GM23248 (cell line): ENCODE data around the gene SLC11A1. TPM values are rescaled to one million over a fixed set of nuclear protein-coding genes. Genes with fewer than 3 reads are reported as not detected.

ENCODE experiments used
- DNase-seq: peaks from one replicate; pipeline ENCODE4 v3.0.0-alpha.2; 2015
- H2AFZ ChIP-seq: fragments of 200-600 bp; sonication (generic); 2 replicates; pipeline ENCODE4 v1.6.1; 2016; ENCODE audit warnings: antibody characterized with exemption
- H3F3A ChIP-seq: fragments of 200-600 bp; sonication (generic); 2 replicates; pipeline ENCODE4 v1.6.1; 2016; ENCODE audit warnings: mild to moderate bottlenecking, antibody characterized with exemption, mixed run types; ENCODE audit not compliant: insufficient read depth
- H3K27ac ChIP-seq: fragments of 200-600 bp; sonication (generic); 2 replicates; pipeline ENCODE4 v1.5.1; 2016; ENCODE audit warnings: mild to moderate bottlenecking
- H3K27me3 ChIP-seq: fragments of 200-600 bp; sonication (generic); replicated peaks from 2 replicates; pipeline ENCODE4 v1.6.1; 2016; ENCODE audit warnings: mild to moderate bottlenecking; ENCODE audit not compliant: insufficient read depth
- H3K36me3 ChIP-seq: fragments of 200-600 bp; sonication (generic); 2 replicates; pipeline ENCODE4 v1.6.1; 2016; ENCODE audit warnings: low read depth, mild to moderate bottlenecking
- H3K4me1 ChIP-seq: fragments of 200-600 bp; sonication (generic); 2 replicates; pipeline ENCODE4 v1.6.1; 2016; ENCODE audit warnings: mild to moderate bottlenecking; ENCODE audit not compliant: insufficient read depth
- H3K4me2 ChIP-seq: fragments of 200-600 bp; sonication (generic); one replicate; pipeline ENCODE4 v1.6.1; 2016; ENCODE audit warnings: mild to moderate bottlenecking; ENCODE audit not compliant: unreplicated experiment
- H3K4me3 ChIP-seq: fragments of 200-600 bp; sonication (generic); 2 replicates; pipeline ENCODE4 v1.5.1; 2016; ENCODE audit warnings: mild to moderate bottlenecking
- H3K79me2 ChIP-seq: fragments of 200-600 bp; sonication (generic); 2 replicates; pipeline ENCODE4 v1.6.1; 2016; ENCODE audit warnings: mild to moderate bottlenecking; ENCODE audit not compliant: insufficient read depth
- H3K9ac ChIP-seq: fragments of 200-600 bp; sonication (generic); 2 replicates; pipeline ENCODE4 v1.6.1; 2016; ENCODE audit warnings: mild to moderate bottlenecking
- H3K9me2 ChIP-seq: fragments of 200-600 bp; sonication (generic); 2 replicates; pipeline ENCODE4 v1.6.1; 2016; ENCODE audit warnings: mixed run types, mild to moderate bottlenecking, moderate library complexity; ENCODE audit not compliant: insufficient read depth
- H3K9me3 ChIP-seq: fragments of 200-600 bp; sonication (generic); one replicate; pipeline ENCODE4 v1.6.1; 2017; ENCODE audit warnings: low read depth
- H4K20me1 ChIP-seq: fragments of 200-600 bp; sonication (generic); 2 replicates; pipeline ENCODE4 v1.6.0; 2016; ENCODE audit not compliant: insufficient read depth
- EZH2 ChIP-seq: fragments of 200-600 bp; sonication (generic); IDR thresholded peaks from 2 replicates; pipeline ENCODE4 v1.6.1; 2018; ENCODE audit warnings: antibody characterized with exemption, mild to moderate bottlenecking; ENCODE audit not compliant: insufficient read depth, poor library complexity, severe bottlenecking
- EZH2phosphoT487 ChIP-seq: fragments of 200-600 bp; sonication (generic); IDR thresholded peaks from 2 replicates; pipeline ENCODE4 v1.6.1; 2018; ENCODE audit warnings: antibody characterized with exemption, moderate library complexity, mild to moderate bottlenecking, low read depth; ENCODE audit not compliant: insufficient read depth
- whole genome bisulfite sequencing, 2 experiments: methylation state at CpG; one replicate each; pipeline ENCODE4 v1.1.6; 2015 to 2017; ENCODE audit warnings: low lambda C conversion rate in 2 of 2, low coverage in 1 of 2; ENCODE audit errors: missing lambda C conversion rate in 2 of 2; 5-methylcytosine and 5-hydroxymethylcytosine counted together
- in situ Hi-C: fragments of 300-500 bp; cut with MboI; formaldehyde crosslinking; loops from 2 replicates; pipeline ENCODE4 v1.15.0; 2020
- polyA plus RNA-seq: library from polyadenylated mRNA; unstranded; fragments of >200 nt; fragmentation: Nextera tagmentation; extraction: Ambion mirVana; gene quantifications from 2 replicates; pipeline ENCODE4 v1.2.1, GENCODE V29; 2016
- total RNA-seq: library from RNA; depleted of rRNA; stranded (reverse); fragments of >200 nt; shearing (Covaris generic); gene quantifications from 2 replicates; pipeline ENCODE4 v1.2.3, GENCODE V29; 2014

Gene SLC11A1
- total and polyA plus RNA-seq, 2 experiments from 2014 or later, result 0.16 TPM; not detected in 1

- Histone ChIP-seq H3K79me2 (no peaks in the 10 kb centered on the region), H3K27me3 (no peaks in the 10 kb centered on the region), H3K4me3 (no peak overlapping the region), H3K9ac (no peak overlapping the region), H3K27ac (no peak overlapping the region), H3K36me3 (no peaks in the 10 kb centered on the region), H3K4me1 (peaks cover 7% of the 10 kb centered on the region), H3F3A (peaks cover 5% of the 10 kb centered on the region; the same call in 1 of the 2 replicates), H4K20me1 (no peaks in the 10 kb centered on the region), H2AFZ (no peak overlapping the region), H3K9me3 (no peaks in the 10 kb centered on the region), H3K4me2 (no peak overlapping the region), H3K9me2 (no peaks in the 10 kb centered on the region)
- no peak for DNase-seq
- WGBS, 2 experiments, result 72 to 73% methylated on average over 9 of the region's 9 CpGs
- in situ Hi-C loops, result no loop called here
- no peak for TF ChIP-seq EZH2phosphoT487
Observed at GRCh38 chr2:218340656-218341055, 41.4 kb upstream of the SLC11A1 start.

GRCh38 chr2:218341381-218341780, 40.7 kb upstream of the SLC11A1 start:
- H3K9me3 ChIP-seq, result no peaks in the 10 kb centered on the region
- H3K4me3 ChIP-seq, result no peak overlapping the region
- H3K4me2 ChIP-seq, result no peak overlapping the region
- H2AFZ ChIP-seq, result no peak overlapping the region
- no peak for TF ChIP-seq EZH2phosphoT487
- no peak for TF ChIP-seq EZH2
- no peak for DNase-seq
- H4K20me1 ChIP-seq, result no peaks in the 10 kb centered on the region
- no peaks in the 10 kb centered on the region for H3K79me2 ChIP-seq
- H3K4me1 ChIP-seq, result peaks cover 7% of the 10 kb centered on the region
- H3K36me3 ChIP-seq, result no peaks in the 10 kb centered on the region
- in situ Hi-C loops, result no loop called here
- peaks cover 5% of the 10 kb centered on the region; the same call in 1 of the 2 replicates for H3F3A ChIP-seq
- no peak overlapping the region for H3K9ac ChIP-seq
- 81 to 85% methylated on average over 8 of the region's 8 CpGs for WGBS, 2 experiments
- H3K27me3 ChIP-seq, result no peaks in the 10 kb centered on the region
- H3K27ac ChIP-seq, result no peak overlapping the region
- H3K9me2 ChIP-seq, result no peaks in the 10 kb centered on the region

GRCh38 chr2:218342837-218343236, 39.2 kb upstream of the SLC11A1 start:
- no peak overlapping the region for H3K9ac ChIP-seq
- H3K9me3 ChIP-seq, result no peaks in the 10 kb centered on the region
- no peak overlapping the region for H3K27ac ChIP-seq
- H3K79me2 ChIP-seq, result no peaks in the 10 kb centered on the region
- DNase-seq, result no peak
- no peak overlapping the region for H3K4me3 ChIP-seq
- H3F3A ChIP-seq, result peaks cover 5% of the 10 kb centered on the region; the same call in 1 of the 2 replicates
- peaks cover 7% of the 10 kb centered on the region for H3K4me1 ChIP-seq
- TF ChIP-seq EZH2phosphoT487 (no peak), EZH2 (no peak)
- in situ Hi-C loops, result no loop called here
- no peaks in the 10 kb centered on the region for H3K9me2 ChIP-seq
- 98% methylated on average over 5 of the region's 5 CpGs for WGBS, 2 experiments
- no peak overlapping the region for H3K4me2 ChIP-seq
- H4K20me1 ChIP-seq, result no peaks in the 10 kb centered on the region
- no peak overlapping the region for H2AFZ ChIP-seq
- no peaks in the 10 kb centered on the region for H3K36me3 ChIP-seq
- no peaks in the 10 kb centered on the region for H3K27me3 ChIP-seq

GRCh38 chr2:218343591-218343990, 38.5 kb upstream of the SLC11A1 start:
- in situ Hi-C loops, result no loop called here
- Histone ChIP-seq H3K9me2 (no peaks in the 10 kb centered on the region), H2AFZ (no peak overlapping the region), H3K27me3 (no peaks in the 10 kb centered on the region), H3K9me3 (no peaks in the 10 kb centered on the region), H3K4me3 (no peak overlapping the region), H4K20me1 (no peaks in the 10 kb centered on the region), H3K4me2 (no peak overlapping the region), H3F3A (peaks cover 5% of the 10 kb centered on the region; the same call in 1 of the 2 replicates), H3K9ac (no peak overlapping the region), H3K79me2 (no peaks in the 10 kb centered on the region), H3K36me3 (no peaks in the 10 kb centered on the region), H3K4me1 (peaks cover 7% of the 10 kb centered on the region), H3K27ac (no peak overlapping the region)
- TF ChIP-seq EZH2phosphoT487 (no peak), EZH2 (no peak)
- peak; percentile 80 for DNase-seq
- 68 to 80% methylated on average over 3 of the region's 3 CpGs for WGBS, 2 experiments
